Prostate gland (tissue), 2 donors: Measurements from ENCODE around the gene TMTC2. TPM values are rescaled to one million over a fixed set of nuclear protein-coding genes. Genes with fewer than 3 reads are reported as not detected.

Experiments
- DNase-seq: peaks from one replicate; pipeline ENCODE4 v3.0.0-alpha.2; 2019; ENCODE audit warnings: low spot score
- H3K27ac ChIP-seq, 2 donors: fragments of 200-600 bp; sonication (generic); 2 replicates each; pipeline ENCODE4 v1.5.1; 2017 to 2019
- H3K27me3 ChIP-seq: fragments of 200-600 bp; sonication (generic); replicated peaks from 2 replicates; pipeline ENCODE4 v1.5.1; 2019; ENCODE audit not compliant: insufficient read depth
- H3K36me3 ChIP-seq, 2 donors: fragments of 200-600 bp; sonication (generic); 1 replicate in 1 of 2; 2 replicates in 1 of 2; pipeline versions ENCODE4 v1.5.1 to v1.8.1; 2017 to 2019
- H3K4me1 ChIP-seq: fragments of 200-600 bp; sonication (generic); replicated peaks from 2 replicates; pipeline ENCODE4 v1.5.1; 2019
- H3K4me3 ChIP-seq, 2 donors: fragments of 200-600 bp; sonication (generic); 2 replicates each; pipeline ENCODE4 v1.5.1; 2017 to 2019
- H3K9me3 ChIP-seq: fragments of 200-600 bp; sonication (generic); 2 replicates; pipeline ENCODE4 v1.5.1; 2017
- CTCF ChIP-seq, 4 experiments: fragments of 200-600 bp in 2 of 4; fragments of 450-650 bp in 2 of 4; sonication (generic) in 2 of 4; IDR thresholded peaks; 1 replicate in 3 of 4; 2 replicates in 1 of 4; pipeline ENCODE4 v1.5.1; 2016 to 2019; ENCODE audit warnings: antibody characterized with exemption in 4 of 4, mild to moderate bottlenecking in 2 of 4, moderate library complexity in 2 of 4
- POLR2A ChIP-seq: fragments of 450-650 bp; IDR thresholded peaks from one replicate; pipeline ENCODE4 v1.6.1; 2016; ENCODE audit warnings: antibody characterized with exemption, mild to moderate bottlenecking
- POLR2AphosphoS5 ChIP-seq: sonication (generic); formaldehyde crosslinking; IDR thresholded peaks from one replicate; pipeline ENCODE4 v1.6.1; 2017; ENCODE audit warnings: antibody characterized with exemption
- WGBS: methylation state at CpG from one replicate; pipeline ENCODE4 v1.1.5; 2018; 5-methylcytosine and 5-hydroxymethylcytosine counted together
- intact Hi-C: fragments of 100-400 bp; cut with DNase I; formaldehyde crosslinking; loops from one replicate; pipeline ENCODE4 v1.14.2; 2022
- total RNA-seq, 2 donors: library from RNA; depleted of rRNA; stranded (reverse); fragments of >200 nt; gene quantifications; one replicate each; pipeline ENCODE4 v1.1.0, GENCODE V29; 2016

The TMTC2 gene
- total RNA-seq, 2 donors from 2014 or later: 19.0 to 30.7 TPM

- DNase-seq: no peak
- H3K4me3 ChIP-seq: no peak overlapping the region
- no peak for TF ChIP-seq CTCF (IDR thresholded peaks at IDR 0.05)
- TF ChIP-seq POLR2AphosphoS5: no peak
- no peak for TF ChIP-seq POLR2A
- no peaks in the 10 kb centered on the region for H3K36me3 ChIP-seq
- no peaks in the 10 kb centered on the region for H3K4me1 ChIP-seq
- H3K9me3 ChIP-seq: no peaks in the 10 kb centered on the region
- intact Hi-C loops: no loop called here
- H3K27me3 ChIP-seq: no peaks in the 10 kb centered on the region
- H3K27ac ChIP-seq: no peak overlapping the region
These were observed 441.8 kb downstream of the TMTC2 start for GRCh38 chr12:83128540-83128939.

- Histone ChIP-seq H3K4me1 (no peaks in the 10 kb centered on the region), H3K36me3 (no peaks in the 10 kb centered on the region), H3K4me3 (no peak overlapping the region), H3K9me3 (no peaks in the 10 kb centered on the region), H3K27ac (no peak overlapping the region), H3K27me3 (no peaks in the 10 kb centered on the region)
- intact Hi-C loops: no loop called here
- 70% methylated on average over 2 of the region's 2 CpGs for WGBS
- no peak for DNase-seq
- no peak for TF ChIP-seq POLR2AphosphoS5
- no peak for TF ChIP-seq CTCF (IDR thresholded peaks at IDR 0.05)
- TF ChIP-seq POLR2A: no peak
These were observed 443.5 kb downstream of the TMTC2 start for GRCh38 chr12:83130178-83130577.

- Histone ChIP-seq H3K27ac (no peak overlapping the region), H3K36me3 (no peaks in the 10 kb centered on the region), H3K27me3 (no peaks in the 10 kb centered on the region), H3K4me3 (no peak overlapping the region), H3K4me1 (no peaks in the 10 kb centered on the region), H3K9me3 (no peaks in the 10 kb centered on the region)
- intact Hi-C loops: no loop called here
- DNase-seq: no peak
- 100% methylated on average over 2 of the region's 2 CpGs for WGBS
- TF ChIP-seq CTCF (IDR thresholded peaks at IDR 0.05) (no peak), POLR2A (no peak), POLR2AphosphoS5 (no peak)
These were observed 445.7 kb downstream of the TMTC2 start for GRCh38 chr12:83132360-83132759.

GRCh38 chr12:83136411-83136810 lies 449.7 kb downstream of the TMTC2 start:
- no peaks in the 10 kb centered on the region for H3K9me3 ChIP-seq
- no peaks in the 10 kb centered on the region for H3K27me3 ChIP-seq
- TF ChIP-seq POLR2A (no peak), CTCF (IDR thresholded peaks at IDR 0.05) (no peak), POLR2AphosphoS5 (no peak)
- H3K27ac ChIP-seq: no peak overlapping the region
- no peak for DNase-seq
- H3K4me1 ChIP-seq: no peaks in the 10 kb centered on the region
- intact Hi-C loops: no loop called here
- 86% methylated on average over 1 of the region's 1 CpG for WGBS
- no peak overlapping the region for H3K4me3 ChIP-seq
- H3K36me3 ChIP-seq: no peaks in the 10 kb centered on the region

DNA sequence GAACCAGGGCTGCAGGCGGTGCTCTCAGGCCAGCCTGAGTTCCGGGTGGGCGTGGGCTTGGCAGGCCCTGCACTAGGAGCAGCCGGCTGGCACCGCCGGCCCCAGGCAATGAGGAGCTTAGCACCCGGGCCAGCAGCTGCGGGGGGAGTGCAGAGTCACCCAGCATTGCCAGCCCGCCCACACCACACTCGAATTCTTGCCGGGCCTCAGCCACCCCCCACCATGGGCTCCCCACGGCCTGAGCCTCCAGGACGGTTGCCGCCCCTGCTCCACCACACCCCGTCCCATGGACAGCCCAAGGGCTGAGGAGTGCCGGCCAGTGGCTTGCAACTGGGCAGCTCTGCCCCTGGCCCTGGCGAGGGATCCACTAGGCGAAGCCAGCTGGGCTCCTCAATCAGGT lies 453.4 kb downstream of the TMTC2 start:
- TF ChIP-seq CTCF (IDR thresholded peaks at IDR 0.05) (no peak), POLR2A (no peak), POLR2AphosphoS5 (no peak)
- 97% methylated on average over 18 of the region's 18 CpGs for WGBS
- intact Hi-C loops: no loop called here

More for the DNA sequence above, 453.4 kb downstream of the TMTC2 start:
- H3K36me3 ChIP-seq: no peaks in the 10 kb centered on the region
- H3K9me3 ChIP-seq: no peaks in the 10 kb centered on the region
- H3K4me1 ChIP-seq: no peaks in the 10 kb centered on the region
- H3K4me3 ChIP-seq: no peak overlapping the region
- no peak for DNase-seq
- no peaks in the 10 kb centered on the region for H3K27me3 ChIP-seq
- H3K27ac ChIP-seq: no peak overlapping the region
